Left ventricle myocardium inferior (tissue), 1 donor: ENCODE measurements around the gene KCNQ2. TPM values are rescaled to one million over a fixed set of nuclear protein-coding genes. Genes with fewer than 3 reads are reported as not detected.

Source experiments
- DNase-seq: peaks from one replicate; pipeline ENCODE4 v3.0.0-alpha.2; 2020
- H3K27ac ChIP-seq: fragments of 200-600 bp; replicated peaks from 2 replicates; pipeline ENCODE4 v1.8.0; 2021
- H3K27me3 ChIP-seq: fragments of 200-600 bp; 2 replicates; pipeline ENCODE4 v1.8.0; 2021; ENCODE audit warnings: low read depth
- H3K36me3 ChIP-seq: fragments of 200-600 bp; 2 replicates; pipeline ENCODE4 v1.8.0; 2021
- H3K4me1 ChIP-seq: fragments of 200-600 bp; 2 replicates; pipeline ENCODE4 v1.8.0; 2021
- H3K4me3 ChIP-seq: fragments of 200-600 bp; 2 replicates; pipeline ENCODE4 v1.8.0; 2021; ENCODE audit warnings: mild to moderate bottlenecking, moderate library complexity
- H3K9me3 ChIP-seq: fragments of 200-600 bp; replicated peaks from 2 replicates; pipeline ENCODE4 v1.8.0; 2021
- intact Hi-C: fragments of 100-400 bp; cut with micrococcal nuclease; formaldehyde crosslinking; loops from one replicate; pipeline ENCODE4 v1.11.0; 2022
- total RNA-seq: library from RNA; stranded (reverse); fragmentation: NEBNext Ultra II Directional; extraction: Animal tissue kit (Norgen Biotek cat#: 25700); gene quantifications from one replicate; pipeline ENCODE4 v1.2.1, GENCODE V29; 2021
- TF ChIP-seq, protein P1 (sequence below): fragments of 200-600 bp; IDR thresholded peaks from 2 replicates; pipeline ENCODE4 v1.8.0; 2021; ENCODE audit warnings: antibody characterized with exemption, mild to moderate bottlenecking, borderline replicate concordance
- donor health status: DM: no; HTN: yes; CAD: no; lungs with severe emphysema.

Gene KCNQ2
- total RNA-seq, 1 donor from 2014 or later: 2.3 TPM

DNA sequence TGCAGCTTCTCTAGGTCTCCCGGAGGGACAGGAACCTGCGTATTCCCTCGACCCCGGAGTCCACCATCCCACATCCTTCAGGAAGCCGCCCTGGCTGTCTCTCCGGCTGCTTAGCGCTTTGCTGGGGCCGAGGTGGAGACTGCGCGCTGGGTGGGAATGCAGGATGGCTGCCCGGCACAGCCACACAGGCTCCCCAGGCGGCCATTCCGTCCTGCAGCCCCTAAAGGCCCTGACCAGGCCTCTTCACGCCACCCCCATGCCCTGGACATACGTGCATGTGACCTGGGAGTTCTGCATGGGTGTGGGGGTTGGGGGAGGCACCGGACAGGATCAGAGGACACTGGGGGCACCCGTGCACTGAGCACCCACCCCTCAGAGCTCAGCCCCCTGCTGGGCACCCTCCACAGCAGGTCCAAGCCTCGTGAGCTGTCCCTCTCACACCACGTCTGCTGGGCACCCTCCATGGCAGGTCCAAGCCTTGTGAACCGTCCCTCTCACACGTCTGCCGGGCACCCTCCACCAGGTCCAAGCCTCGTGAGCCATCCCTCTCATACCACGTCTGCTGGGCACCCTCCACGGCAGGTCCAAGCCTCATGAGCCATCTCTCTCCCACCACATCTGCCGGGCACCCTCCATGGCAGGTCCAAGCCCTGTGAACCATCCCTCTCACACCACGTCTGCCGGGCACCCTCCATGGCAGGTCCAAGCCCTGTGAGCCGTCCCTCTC is 70.9 kb downstream of the KCNQ2 start:
- H3K4me3 ChIP-seq: no peak overlapping the region
- no peaks in the 10 kb centered on the region for H3K9me3 ChIP-seq
- TF ChIP-seq, protein P1, sequence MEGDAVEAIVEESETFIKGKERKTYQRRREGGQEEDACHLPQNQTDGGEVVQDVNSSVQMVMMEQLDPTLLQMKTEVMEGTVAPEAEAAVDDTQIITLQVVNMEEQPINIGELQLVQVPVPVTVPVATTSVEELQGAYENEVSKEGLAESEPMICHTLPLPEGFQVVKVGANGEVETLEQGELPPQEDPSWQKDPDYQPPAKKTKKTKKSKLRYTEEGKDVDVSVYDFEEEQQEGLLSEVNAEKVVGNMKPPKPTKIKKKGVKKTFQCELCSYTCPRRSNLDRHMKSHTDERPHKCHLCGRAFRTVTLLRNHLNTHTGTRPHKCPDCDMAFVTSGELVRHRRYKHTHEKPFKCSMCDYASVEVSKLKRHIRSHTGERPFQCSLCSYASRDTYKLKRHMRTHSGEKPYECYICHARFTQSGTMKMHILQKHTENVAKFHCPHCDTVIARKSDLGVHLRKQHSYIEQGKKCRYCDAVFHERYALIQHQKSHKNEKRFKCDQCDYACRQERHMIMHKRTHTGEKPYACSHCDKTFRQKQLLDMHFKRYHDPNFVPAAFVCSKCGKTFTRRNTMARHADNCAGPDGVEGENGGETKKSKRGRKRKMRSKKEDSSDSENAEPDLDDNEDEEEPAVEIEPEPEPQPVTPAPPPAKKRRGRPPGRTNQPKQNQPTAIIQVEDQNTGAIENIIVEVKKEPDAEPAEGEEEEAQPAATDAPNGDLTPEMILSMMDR: no peak
- no peak overlapping the region for H3K27ac ChIP-seq
- peaks cover 96% of the 10 kb centered on the region for H3K27me3 ChIP-seq
- intact Hi-C loops: no loop called here
- DNase-seq: no peak
- no peaks in the 10 kb centered on the region for H3K4me1 ChIP-seq
- H3K36me3 ChIP-seq: no peaks in the 10 kb centered on the region

DNA sequence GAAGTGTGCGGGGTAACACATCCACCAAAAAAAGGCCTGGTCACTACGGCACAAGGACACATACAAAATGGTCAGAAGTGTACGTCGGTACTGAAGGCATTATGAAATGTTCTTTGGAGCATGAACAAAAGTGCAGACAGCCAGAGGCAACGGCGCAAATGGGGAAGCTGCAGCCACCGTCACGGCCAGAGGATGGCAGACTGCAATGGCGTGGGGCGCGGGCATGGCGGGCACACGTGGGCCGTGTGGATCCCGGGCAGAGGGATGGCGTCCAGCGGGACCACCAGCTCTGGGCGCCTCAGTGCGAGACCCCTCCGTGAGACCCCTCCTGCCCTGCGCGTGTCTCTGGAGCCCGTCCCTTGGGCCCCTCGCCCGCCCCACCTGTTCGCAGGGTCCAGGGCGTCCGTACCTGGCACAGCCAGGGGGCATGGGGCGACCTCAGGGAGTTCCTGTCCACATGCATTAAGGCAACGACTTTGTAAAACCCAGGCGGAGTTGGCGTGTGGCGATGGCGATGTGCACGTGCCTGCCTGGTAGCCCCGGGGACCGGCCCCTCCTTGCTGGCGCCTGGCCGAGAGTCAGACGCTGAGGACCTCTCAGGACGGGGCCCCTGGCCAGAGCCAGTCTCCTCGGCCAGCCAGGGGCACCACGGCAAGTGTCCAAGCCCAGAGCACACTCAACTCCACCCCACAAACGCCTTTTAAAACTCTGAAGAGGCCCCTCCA is 71.8 kb downstream of the KCNQ2 start:
- Histone ChIP-seq H3K27me3 (peaks cover 98% of the 10 kb centered on the region), H3K27ac (no peak overlapping the region), H3K4me3 (no peak overlapping the region), H3K36me3 (no peaks in the 10 kb centered on the region), H3K4me1 (no peaks in the 10 kb centered on the region), H3K9me3 (no peaks in the 10 kb centered on the region)
- TF ChIP-seq, protein P1: no peak
- no peak for DNase-seq
- intact Hi-C loops: no loop called here

DNA sequence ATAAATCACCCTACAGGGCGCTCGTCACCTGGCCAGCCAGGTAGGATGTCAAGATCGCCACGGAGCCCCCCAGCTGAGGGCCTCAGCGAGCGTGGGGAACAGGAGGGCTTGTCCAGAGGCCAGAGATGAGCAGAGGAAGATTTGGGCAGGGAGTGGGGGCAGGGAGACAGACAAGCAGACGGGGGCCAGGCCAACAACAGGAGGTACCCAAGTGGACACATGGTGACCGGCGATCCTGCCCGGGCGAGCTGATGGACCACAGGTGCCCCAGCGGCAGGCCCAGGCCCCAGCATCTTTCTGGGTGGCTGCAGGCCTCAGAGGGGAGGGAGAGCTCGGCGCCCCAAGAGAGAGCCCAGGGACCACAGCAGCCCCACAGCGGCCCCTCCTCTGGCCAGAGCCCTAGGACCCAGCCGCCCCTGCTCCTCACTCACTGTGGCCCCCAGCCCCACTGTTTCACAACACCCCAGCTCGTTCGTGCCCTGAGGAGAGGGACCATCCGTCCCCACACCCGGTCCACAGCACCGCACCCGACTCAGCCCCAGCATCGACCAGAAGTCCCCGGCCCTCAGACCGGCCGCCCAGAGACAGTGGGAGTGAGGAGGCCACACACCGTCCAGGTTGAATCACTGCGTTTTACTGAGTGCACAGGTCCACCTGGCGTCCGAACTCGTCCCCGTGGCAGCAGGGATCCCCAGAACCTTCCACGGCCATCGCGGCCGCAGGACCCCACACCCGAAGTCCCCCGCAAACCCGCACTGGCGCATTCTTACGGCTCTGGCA is 72.7 kb downstream of the KCNQ2 start:
- H3K4me3 ChIP-seq: no peak overlapping the region
- TF ChIP-seq, protein P1: no peak
- no peaks in the 10 kb centered on the region for H3K9me3 ChIP-seq
- H3K4me1 ChIP-seq: no peaks in the 10 kb centered on the region
- DNase-seq: no peak
- intact Hi-C loops: no loop called here
- H3K27me3 ChIP-seq: peaks cover 99% of the 10 kb centered on the region
- no peak overlapping the region for H3K27ac ChIP-seq
- H3K36me3 ChIP-seq: no peaks in the 10 kb centered on the region

DNA sequence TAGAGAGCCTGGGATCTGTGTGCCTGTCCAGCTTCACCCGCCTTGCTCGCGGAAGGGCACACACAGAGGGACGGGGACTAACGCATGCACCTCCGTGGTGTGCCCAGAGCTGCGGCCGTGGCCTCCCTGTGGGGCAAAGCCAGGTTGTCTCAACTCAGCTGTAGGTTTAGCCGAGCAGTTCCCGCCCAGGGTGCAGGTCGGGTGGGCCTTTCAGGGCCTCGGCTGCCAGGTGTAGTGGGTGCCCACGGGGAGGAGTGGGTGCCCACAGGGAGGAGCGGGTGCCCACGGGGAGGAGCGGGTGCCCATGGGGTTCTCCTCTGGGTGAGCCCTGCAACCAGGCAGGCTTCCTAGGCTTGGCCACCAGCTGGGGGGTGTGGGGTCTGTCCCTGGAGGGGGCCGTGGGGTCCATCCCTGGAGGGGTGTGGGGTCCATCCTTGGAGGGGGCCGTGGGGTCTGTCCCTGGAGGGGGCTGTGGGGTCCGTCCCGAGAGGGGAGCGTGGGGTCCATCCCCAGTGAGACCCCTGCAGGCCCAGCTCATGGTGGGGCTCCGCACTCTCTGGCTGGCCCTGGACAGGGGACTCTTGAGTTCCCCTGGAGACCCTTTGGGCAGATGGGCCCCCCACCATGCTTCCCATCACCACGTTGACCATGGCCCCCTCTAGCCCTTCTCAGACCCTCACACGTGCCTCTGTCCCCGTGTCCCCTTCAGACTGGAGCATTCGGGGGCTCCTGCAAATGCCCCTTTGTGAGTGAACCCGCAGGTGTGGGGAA is 73.5 kb downstream of the KCNQ2 start:
- TF ChIP-seq, protein P1: no peak
- H3K36me3 ChIP-seq: no peaks in the 10 kb centered on the region
- peaks cover 99% of the 10 kb centered on the region for H3K27me3 ChIP-seq
- no peak overlapping the region for H3K27ac ChIP-seq
- no peak for DNase-seq
- no peaks in the 10 kb centered on the region for H3K9me3 ChIP-seq
- no peaks in the 10 kb centered on the region for H3K4me1 ChIP-seq
- H3K4me3 ChIP-seq: no peak overlapping the region
- intact Hi-C loops: no loop called here

DNA sequence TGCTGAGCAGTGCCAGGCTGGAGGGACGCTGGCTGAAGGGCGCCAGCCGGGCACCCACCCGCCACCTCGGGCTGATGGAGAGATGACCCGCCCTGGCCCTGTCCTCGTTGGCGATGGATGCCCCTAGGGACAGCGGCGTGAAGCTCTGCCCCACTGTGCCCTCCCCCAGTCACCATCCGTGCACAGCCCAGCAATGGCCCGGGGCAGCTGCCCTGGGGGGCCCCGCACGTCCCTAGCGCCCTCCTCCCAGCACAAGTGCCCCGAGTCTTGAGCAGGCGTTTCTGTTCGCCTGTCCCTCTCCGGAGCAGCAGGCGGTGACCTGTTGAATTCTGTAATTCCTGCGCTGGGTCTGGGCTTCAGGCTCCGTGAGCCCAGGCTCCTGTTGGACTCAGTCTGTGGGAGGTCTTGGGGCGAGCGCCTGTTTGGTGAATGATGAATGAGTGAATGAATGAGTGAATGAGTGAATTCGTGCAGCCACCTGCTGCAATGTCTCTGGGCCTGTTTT is 74.5 kb downstream of the KCNQ2 start:
- intact Hi-C loops: no loop called here
- H3K4me3 ChIP-seq: no peak overlapping the region
- no peaks in the 10 kb centered on the region for H3K4me1 ChIP-seq
- TF ChIP-seq, protein P1: no peak
- peaks cover 99% of the 10 kb centered on the region for H3K27me3 ChIP-seq
- DNase-seq: no peak
- H3K36me3 ChIP-seq: no peaks in the 10 kb centered on the region
- H3K27ac ChIP-seq: no peak overlapping the region
- no peaks in the 10 kb centered on the region for H3K9me3 ChIP-seq
